GM18951 (cell line): ENCODE results near the gene RGSL1.

Source experiments
- POLR2A ChIP-seq: IDR thresholded peaks from 4 replicates; pipeline ENCODE4 v1.6.1; 2011; ENCODE audit warnings: mild to moderate bottlenecking; ENCODE audit not compliant: insufficient read length, insufficient read depth; ENCODE audit errors: extremely low read depth
- in situ Hi-C: fragments of 300-500 bp; cut with MboI; formaldehyde crosslinking; loops from one replicate; pipeline ENCODE4 v1.12.0; 2022; ENCODE audit warnings: low sequenced_read_pairs, mixed read lengths, inconsistent platforms; ENCODE audit not compliant: unreplicated experiment

RGSL1 gene

DNA sequence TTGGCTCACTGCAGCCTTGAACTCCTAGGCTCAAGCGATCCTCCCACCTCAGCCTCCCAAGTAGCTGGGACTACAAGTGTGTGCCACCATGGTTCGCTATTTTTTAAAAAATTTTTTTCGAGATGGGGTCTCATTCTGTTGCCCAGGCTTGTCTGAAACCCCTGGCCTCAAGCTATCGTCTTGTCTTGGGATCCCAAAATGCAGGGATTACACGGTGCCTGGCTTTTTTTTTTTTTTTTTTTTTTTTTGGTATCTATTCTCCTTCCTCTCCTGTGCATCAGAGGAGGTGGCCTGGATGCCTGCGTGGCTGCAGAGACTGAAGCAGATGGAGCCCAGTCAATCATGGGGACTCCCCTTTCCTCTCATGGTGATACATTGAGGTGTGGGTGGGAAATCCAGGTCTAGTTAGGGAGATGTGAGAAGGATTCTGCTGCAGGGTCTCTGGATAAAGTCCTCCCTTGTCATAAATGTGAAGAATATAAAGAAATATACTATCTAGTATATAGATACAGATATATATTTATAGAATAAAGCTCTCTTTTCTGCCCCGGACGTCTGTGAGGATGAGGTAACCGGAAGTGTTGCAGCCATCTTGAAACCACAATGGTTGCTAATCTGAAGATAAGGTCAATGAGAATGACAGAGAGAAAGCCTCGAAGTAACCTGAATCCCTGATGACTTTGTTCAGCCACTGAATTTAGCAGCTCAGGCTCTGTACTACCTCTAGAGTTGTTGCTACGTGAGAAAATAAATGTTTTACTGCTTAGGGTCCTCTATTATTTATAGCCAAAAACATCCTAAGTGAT lies 19.5 kb upstream of the RGSL1 start:
- no peak for TF ChIP-seq POLR2A
- in situ Hi-C loops, result no loop called here

DNA sequence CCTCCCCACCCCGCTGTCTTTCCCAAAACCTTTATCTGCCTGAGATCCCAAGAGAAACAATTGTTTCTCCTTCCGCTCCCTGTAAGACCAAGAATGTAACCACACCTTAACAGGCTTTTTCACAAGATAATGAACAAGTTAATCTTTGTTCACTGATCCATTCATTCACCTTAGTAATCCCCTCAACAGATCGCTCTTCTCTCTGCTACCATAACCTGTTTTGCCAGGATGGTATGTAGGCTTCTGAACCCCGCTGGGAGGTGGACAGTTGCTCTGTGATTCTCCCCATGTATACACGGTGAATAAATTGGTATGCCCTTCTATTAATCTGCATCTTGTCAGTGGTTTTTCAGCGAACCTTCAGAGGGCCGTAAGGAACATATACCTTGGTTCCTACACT lies 18.7 kb upstream of the RGSL1 start:
- no peak for TF ChIP-seq POLR2A
- in situ Hi-C loops, result no loop called here

DNA sequence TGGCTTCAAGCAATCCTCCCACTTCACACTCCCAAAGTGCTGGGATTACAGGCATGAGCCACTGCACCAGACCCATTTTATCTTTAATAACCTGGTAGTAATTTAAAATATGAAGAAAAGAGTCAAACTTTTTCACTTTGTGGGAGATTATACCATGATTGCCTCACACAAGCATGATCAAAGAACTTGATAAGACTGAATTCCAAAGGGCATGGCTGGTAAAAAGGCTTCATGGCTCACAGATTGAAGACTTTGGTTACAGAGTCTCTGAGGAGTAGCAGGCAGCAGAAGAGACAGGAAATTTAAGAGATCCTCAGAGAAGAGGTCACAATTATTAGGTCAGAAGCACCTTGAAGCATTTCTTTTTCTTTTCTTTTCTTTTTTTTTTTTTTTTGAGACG lies 16.4 kb upstream of the RGSL1 start:
- TF ChIP-seq POLR2A, result no peak
- in situ Hi-C loops, result no loop called here

DNA sequence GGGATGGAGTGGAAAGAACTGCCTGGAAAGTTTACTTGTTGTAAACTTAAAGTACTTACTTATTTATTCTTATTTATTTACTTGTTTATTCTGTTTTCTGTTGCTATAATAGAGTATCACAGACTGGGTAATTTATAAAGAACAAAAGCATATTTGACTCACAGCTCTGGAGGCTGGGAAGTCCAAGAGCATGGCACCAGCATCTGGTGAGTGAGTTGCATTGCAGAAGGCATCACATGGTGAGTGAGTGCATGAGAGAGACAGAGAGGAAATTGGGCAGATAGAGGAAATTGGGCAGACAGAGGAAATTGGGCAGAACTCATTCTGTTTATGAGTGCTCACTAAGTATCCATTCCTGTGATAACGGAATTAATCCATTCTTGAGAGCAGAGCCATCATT lies 11.6 kb upstream of the RGSL1 start:
- TF ChIP-seq POLR2A, result no peak
- in situ Hi-C loops, result no loop called here

DNA sequence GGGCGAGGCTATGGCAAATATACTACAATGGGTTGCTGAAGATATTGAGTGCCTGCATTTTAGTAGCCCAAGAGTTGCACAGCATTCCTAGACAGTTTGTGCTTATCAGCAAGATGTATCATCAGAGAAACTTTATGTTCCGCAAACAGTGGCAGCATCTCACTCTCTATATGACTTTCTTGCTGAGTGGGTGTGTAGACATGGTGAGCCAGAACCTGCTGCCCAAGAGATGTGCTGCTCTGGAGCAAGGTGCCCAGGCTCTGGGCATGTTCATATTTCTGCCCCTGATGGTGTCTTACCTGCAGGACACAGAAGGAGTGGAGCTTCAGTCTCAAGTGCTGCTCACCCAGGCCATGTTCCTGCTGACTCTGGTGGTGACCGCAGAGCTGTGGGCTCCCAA lies 8.2 kb upstream of the RGSL1 start:
- no peak for TF ChIP-seq POLR2A
- in situ Hi-C loops, result loop anchor here (10.0 kb wide), 1 partner anchor 343 kb away; the partner anchor contains the start of gene NPL

DNA sequence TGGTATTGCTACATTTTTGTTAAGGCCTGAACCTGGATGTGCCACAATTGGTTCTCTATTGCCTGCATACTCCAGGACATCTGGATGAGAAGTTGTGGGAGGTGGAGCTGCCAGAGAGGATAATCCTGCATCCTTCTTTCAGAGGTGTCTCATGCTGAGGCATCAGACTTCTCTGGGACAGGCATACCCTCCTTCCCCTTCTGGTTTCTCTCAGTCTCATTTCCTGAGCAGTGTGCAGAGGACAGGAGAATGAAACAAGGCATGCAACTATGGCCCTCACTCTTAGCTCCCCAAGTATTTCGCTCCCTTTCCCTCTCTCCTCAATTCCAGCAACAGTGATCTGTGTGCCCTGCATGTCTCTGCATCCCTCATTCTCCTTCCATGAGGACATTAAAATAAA lies 7.6 kb upstream of the RGSL1 start:
- TF ChIP-seq POLR2A, result no peak
- in situ Hi-C loops, result loop anchor here (10.0 kb wide), 1 partner anchor 342 kb away; the partner anchor contains the start of gene NPL

DNA sequence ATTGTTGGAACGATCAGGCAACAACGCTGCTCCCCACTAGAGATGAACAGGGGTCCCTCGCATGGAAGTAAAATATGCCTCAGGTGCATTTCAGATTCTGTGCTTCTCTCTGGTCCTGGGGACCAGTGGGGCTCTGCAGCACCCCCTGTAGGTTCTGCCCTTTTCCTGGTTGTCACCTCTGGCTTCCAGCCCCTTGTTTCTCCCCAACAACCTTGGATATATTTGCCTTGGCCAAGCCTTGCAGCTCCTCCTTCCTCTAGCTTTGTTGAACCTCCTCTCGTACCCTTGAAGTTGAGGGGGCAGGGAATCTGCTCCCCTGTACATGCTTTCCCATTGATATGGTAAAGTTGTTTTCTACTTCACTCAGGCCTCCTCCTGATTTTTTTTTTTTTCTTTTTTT lies 5.4 kb upstream of the RGSL1 start:
- no peak for TF ChIP-seq POLR2A
- in situ Hi-C loops, result loop anchor here (10.0 kb wide), 1 partner anchor 340 kb away; the partner anchor contains the start of gene NPL

DNA sequence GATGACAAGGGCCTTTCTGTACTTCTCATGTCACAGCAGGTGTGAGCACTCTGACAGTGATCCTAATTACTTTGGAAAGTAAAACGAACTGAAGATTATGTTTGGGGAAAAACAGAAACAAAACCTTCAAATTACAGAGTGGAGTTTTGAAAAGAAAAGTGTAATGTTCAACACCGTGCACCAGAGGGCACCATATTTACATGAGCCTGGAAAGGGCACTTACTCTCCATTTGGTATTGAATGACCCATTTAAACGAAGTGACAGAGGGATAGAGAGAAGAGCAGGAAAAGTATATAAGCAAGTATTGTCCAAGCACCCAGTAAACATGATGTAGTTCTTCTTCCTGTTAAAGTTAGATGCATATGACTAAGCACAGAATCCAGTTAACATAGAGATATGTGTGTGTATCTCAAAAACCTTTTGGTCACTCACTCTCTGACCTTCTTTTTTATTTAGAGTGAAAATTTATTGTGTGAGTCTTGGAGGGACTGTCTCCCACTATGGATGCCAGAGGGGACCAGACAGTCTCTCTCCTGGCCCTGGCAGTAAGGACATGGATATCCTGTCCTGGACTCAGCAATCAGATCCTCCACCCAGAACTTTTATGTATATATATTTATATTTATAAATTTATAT lies 3.8 kb upstream of the RGSL1 start:
- in situ Hi-C loops, result loop anchor here (10.0 kb wide), 1 partner anchor 339 kb away; the partner anchor contains the start of gene NPL

DNA sequence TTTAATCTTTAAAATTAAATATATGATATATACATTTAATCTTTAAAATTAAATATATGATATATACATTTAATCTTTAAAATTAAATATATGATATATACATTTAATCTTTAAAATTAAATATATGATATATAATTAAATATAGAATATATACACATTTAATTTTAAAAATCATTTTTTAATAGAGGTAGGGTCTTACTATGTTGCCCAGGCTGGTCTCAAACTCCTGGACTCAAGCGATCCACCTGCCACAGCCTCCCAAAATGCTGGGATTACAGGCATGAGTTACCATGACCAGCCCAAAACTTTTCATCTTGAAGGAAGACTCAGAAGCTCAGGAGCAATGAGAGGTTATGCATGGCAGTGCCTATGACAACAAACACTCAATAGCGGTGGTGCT lies 2.8 kb upstream of the RGSL1 start:
- in situ Hi-C loops, result loop anchor here (10.0 kb wide), 1 partner anchor 338 kb away; the partner anchor contains the start of gene NPL

More for the DNA sequence above, 3.8 kb upstream of the RGSL1 start:
- TF ChIP-seq POLR2A, result no peak

DNA sequence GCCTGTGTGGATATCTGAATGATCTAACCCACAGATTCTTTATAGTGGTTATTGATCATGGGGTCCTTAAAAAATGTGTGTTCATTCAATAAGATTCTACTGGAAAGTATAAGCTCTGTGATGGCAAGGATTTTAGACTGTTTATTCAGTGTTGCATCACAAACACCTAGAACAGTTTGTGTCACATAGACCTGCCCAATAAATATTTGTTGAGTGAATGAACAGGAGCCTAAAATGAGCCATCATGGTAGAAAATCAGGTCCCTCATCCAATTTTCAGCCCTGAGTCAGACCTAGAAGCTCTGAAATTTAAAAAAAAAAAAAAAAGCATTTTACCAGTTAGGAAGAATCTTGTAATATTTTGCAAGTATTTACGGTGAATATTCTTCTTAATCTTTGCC lies 2.3 kb upstream of the RGSL1 start:
- no peak for TF ChIP-seq POLR2A
- in situ Hi-C loops, result loop anchor here (10.0 kb wide), 1 partner anchor 337 kb away; the partner anchor contains the start of gene NPL

DNA sequence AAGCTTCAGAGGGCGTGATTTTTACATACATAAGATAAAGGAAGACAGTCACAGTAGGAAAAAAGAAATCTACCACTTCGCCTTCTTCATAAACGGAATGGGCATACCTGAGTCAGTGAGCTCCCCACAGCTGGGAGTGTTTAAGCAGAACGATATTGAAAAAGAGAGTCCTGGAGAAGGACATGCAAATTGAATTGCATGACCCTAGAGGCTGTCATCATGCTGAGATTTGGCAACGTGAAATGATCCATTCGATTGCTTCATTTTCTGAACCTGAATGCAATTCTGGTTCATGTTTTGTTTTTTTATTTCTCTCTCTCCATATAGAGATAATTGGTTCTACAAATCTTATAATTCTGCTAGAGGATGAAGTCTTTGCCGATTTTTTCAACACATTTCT lies 3.7 kb downstream of the RGSL1 start:
- in situ Hi-C loops, result no loop called here
- TF ChIP-seq POLR2A, result no peak

DNA sequence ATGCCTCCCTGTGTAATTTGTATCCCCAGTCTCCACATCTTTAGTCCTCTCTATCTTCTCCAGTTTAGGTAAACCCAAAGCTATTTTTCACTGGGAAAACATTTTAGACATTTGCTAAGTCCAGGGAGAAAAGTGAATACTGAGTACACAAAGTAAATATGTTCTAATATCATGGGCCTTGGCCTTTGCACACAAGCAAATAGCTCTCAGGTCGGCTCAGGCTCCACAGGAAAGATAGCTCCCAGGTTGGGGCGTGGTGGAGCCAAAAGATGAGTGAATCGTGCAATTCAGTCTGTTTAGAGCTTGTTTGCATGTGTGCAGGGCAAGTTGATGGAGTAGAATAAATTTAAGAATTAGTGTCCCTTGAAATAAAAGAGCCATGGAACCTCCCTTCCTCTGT lies 7.9 kb downstream of the RGSL1 start:
- in situ Hi-C loops, result no loop called here
- no peak for TF ChIP-seq POLR2A

DNA sequence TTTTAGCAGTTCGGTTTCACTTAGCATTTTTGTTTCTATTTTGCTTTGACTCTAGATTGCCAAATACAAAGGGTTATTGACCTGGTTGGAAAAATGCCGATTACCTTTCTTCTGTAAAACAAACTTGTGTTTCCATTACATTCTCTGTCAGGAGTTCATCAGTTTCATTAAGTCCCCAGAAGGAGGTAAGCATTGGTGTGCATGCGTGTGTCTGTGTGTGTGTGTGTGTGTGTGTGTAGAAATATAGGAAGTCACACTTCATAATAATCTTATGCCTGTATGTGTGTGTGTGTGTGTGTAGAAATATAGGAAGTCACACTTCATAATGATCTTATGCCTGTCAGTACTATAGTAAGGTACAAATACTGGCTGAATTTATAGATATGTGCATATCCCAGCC lies 10.0 kb downstream of the RGSL1 start:
- TF ChIP-seq POLR2A, result no peak
- in situ Hi-C loops, result no loop called here

DNA sequence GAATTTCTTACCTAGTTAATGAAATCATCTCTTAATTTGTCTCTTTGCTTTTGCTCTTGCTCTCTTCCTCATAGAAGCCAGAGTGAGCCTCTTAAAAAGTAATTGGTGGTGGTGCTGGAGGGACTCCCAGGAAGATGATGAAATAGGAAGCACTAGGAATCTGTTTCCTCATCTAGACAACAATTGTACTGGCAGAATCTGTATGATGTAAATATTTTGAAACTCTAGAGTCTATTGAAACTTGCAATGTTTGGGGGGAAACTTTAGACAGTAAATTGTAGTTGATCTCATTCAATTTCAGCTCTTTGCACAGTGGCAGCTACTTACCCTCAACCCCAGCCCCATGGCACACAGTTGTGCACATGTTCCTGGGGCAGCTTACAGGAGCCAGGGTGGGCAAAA lies 10.6 kb downstream of the RGSL1 start:
- no peak for TF ChIP-seq POLR2A
- in situ Hi-C loops, result no loop called here
